GM12878 (cell line): ENCODE results near the gene KCNH6. TPM values are rescaled to one million over a fixed set of nuclear protein-coding genes. Genes with fewer than 3 reads are reported as not detected.

Source experiments
- ATAC-seq: fragments of 200-7000 bp; cut with Tn5 transposase; 3 replicates; pipeline ENCODE4 v1.9.1; 2020; ENCODE audit warnings: mild to moderate bottlenecking, moderate library complexity
- BruUV-seq: library from RNA; stranded (reverse); fragments of 400-500 nt; replicated peaks from 2 replicates; lab custom pipeline; 2021; lab: Mats Ljungman, UMichigan
- CTCF ChIA-PET: fragments of 300-600 bp; sonication (Branson Sonifier 250); formaldehyde crosslinking; extraction: SDS; loops from one replicate; lab custom pipeline; 2021; ENCODE audit warnings: inconsistent platforms; lab: Yijun Ruan, JAX
- POLR2A ChIA-PET: fragments of 350-600 bp; formaldehyde crosslinking; extraction: SDS; loops from one replicate; lab custom pipeline; 2021; ENCODE audit warnings: inconsistent platforms; lab: Charles Lee
- RAD21 ChIA-PET: fragments of 300-600 bp; sonication (Branson Sonifier 250); formaldehyde crosslinking; loops from one replicate; lab custom pipeline; 2023; ENCODE audit warnings: antibody characterized with exemption; ENCODE audit not compliant: unreplicated experiment; lab: Charles Lee
- SMC1A ChIA-PET: fragments of 300-600 bp; sonication (Branson Sonifier 250); formaldehyde crosslinking; loops from one replicate; lab custom pipeline; 2023; ENCODE audit not compliant: unreplicated experiment, uncharacterized antibody; lab: Charles Lee
- DNase-seq: peaks from one replicate; pipeline ENCODE4 v3.0.0-alpha.2; 2011; ENCODE audit warnings: low read depth, low spot score
- FAIRE-seq: peaks from 3 replicates; lab custom pipeline; 2011; peaks lifted over from hg19 to GRCh38; lab: Jason Lieb, UNC
- H2AFZ ChIP-seq: 2 replicates; pipeline ENCODE4 v1.6.0; 2011; ENCODE audit warnings: low read depth, low read length, control low read depth; ENCODE audit not compliant: control insufficient read depth
- H3K27ac ChIP-seq: 2 replicates; pipeline ENCODE4 v1.5.1; 2011; ENCODE audit warnings: control low read depth; ENCODE audit not compliant: control insufficient read depth, insufficient read depth
- H3K27me3 ChIP-seq, 2 experiments: replicated peaks in 1 of 2; 2 replicates each; pipeline versions ENCODE4 v1.6.0 to v1.6.1; 2011; ENCODE audit warnings: low read length in 1 of 2; ENCODE audit not compliant: control insufficient read depth in 2 of 2, insufficient read depth in 2 of 2
- H3K36me3 ChIP-seq, 2 experiments: 2 replicates each; pipeline ENCODE4 v1.5.1; 2011; ENCODE audit warnings: low read length in 1 of 2; ENCODE audit not compliant: control insufficient read depth in 2 of 2, insufficient read depth in 2 of 2
- H3K4me1 ChIP-seq: 2 replicates; pipeline ENCODE4 v1.6.1; 2011; ENCODE audit warnings: mild to moderate bottlenecking, low read length, moderate library complexity, mixed read lengths; ENCODE audit not compliant: control insufficient read depth, insufficient read depth
- H3K4me2 ChIP-seq: 2 replicates; pipeline ENCODE4 v1.6.0; 2011; ENCODE audit warnings: control low read depth; ENCODE audit not compliant: control insufficient read depth, insufficient read depth
- H3K4me3 ChIP-seq: fragments of 200-600 bp; sonication (generic); 2 replicates; pipeline ENCODE4 v1.5.1; 2016
- H3K79me2 ChIP-seq: 2 replicates; pipeline ENCODE4 v1.6.0; 2011; ENCODE audit warnings: low read length; ENCODE audit not compliant: control insufficient read depth, insufficient read depth
- H3K9ac ChIP-seq: 2 replicates; pipeline ENCODE4 v1.8.0; 2011; ENCODE audit warnings: low read length, control low read depth, mixed read lengths; ENCODE audit not compliant: control insufficient read depth, insufficient read depth
- H3K9me3 ChIP-seq: replicated peaks from 3 replicates; pipeline ENCODE4 v1.5.1; 2011; ENCODE audit warnings: mild to moderate bottlenecking, low read length; ENCODE audit not compliant: control insufficient read depth, insufficient read depth
- H4K20me1 ChIP-seq: 2 replicates; pipeline ENCODE4 v1.6.0; 2011; ENCODE audit not compliant: control insufficient read depth, insufficient read depth
- E4F1 ChIP-seq: fragments of 450-650 bp; IDR thresholded peaks from 2 replicates; pipeline ENCODE4 v1.6.1; 2018; ENCODE audit warnings: borderline replicate concordance, mild to moderate bottlenecking; ENCODE audit not compliant: partially characterized antibody
- SUPT20H ChIP-seq: IDR thresholded peaks from 2 replicates; pipeline ENCODE4 v1.6.1; 2011; ENCODE audit warnings: low read depth, mild to moderate bottlenecking, low read length, moderate library complexity, borderline replicate concordance; ENCODE audit not compliant: control insufficient read depth
- WGBS: methylation state at CpG from one replicate; pipeline ENCODE4 v1.1.6; 2016; ENCODE audit warnings: low lambda C conversion rate; ENCODE audit not compliant: insufficient replicate concordance, insufficient coverage; ENCODE audit errors: missing lambda C conversion rate; 5-methylcytosine and 5-hydroxymethylcytosine counted together
- in situ Hi-C: fragments of 300-500 bp; cut with MboI; formaldehyde crosslinking; loops from 9 replicates; pipeline ENCODE4 v1.14.3; 2018; ENCODE audit warnings: mixed read lengths
- intact Hi-C: fragments of 100-400 bp; cut with micrococcal nuclease; formaldehyde crosslinking; loops from one replicate; pipeline ENCODE4 v1.14.2; 2022; ENCODE audit not compliant: unreplicated experiment
- polyA plus RNA-seq, 11 experiments: library from polyadenylated mRNA; depleted of rRNA in 4 of 11; unstranded in 6 of 11; stranded (reverse) in 5 of 11; fragments of >200 nt; fragmentation: Nextera tagmentation in 4 of 11; fragmentation: Illumina TruSeq in 1 of 11; extraction: Ambion mirVana in 4 of 11; extraction: Trizol in 1 of 11; gene quantifications; 1 replicate in 1 of 11; 2 replicates in 10 of 11; pipeline versions ENCODE4 v1.2.1 to v1.2.3, GENCODE V29; 2011 to 2016; ENCODE audit warnings: inconsistent platforms in 2 of 11, missing spikeins in 2 of 11, low read depth in 1 of 11
- total RNA-seq, 4 experiments: library from RNA; depleted of rRNA in 3 of 4; stranded (reverse); fragments of >200 nt in 3 of 4; fragmentation: Illumina TruSeq in 1 of 4; extraction: Trizol in 1 of 4; gene quantifications; 2 replicates each; pipeline versions ENCODE4 v1.2.1 to v1.2.3, GENCODE V29; 2013 to 2021
- TF ChIP-seq, protein P1 (sequence below): IDR thresholded peaks from 2 replicates; pipeline ENCODE4 v1.6.1; 2011; ENCODE audit warnings: low read depth, mild to moderate bottlenecking, low read length, moderate library complexity, borderline replicate concordance; ENCODE audit errors: extremely low read depth
- TF ChIP-seq, protein P2 (sequence below), 3 experiments: IDR thresholded peaks in 2 of 3; conservative IDR thresholded peaks in 1 of 3; 2 replicates each; pipeline ENCODE4 v1.5.1; 2011; ENCODE audit warnings: low read depth in 3 of 3, low read length in 3 of 3, mild to moderate bottlenecking in 3 of 3, control low read depth in 2 of 3, moderate library complexity in 2 of 3, inconsistent platforms in 1 of 3, mixed read lengths in 1 of 3; ENCODE audit not compliant: control insufficient read depth in 2 of 3, insufficient read depth in 1 of 3; ENCODE audit errors: extremely low read depth in 1 of 3

Gene KCNH6
- total and polyA plus RNA-seq, 10 of the 15 experiments (the other 5 are each of a cell fraction or from before 2014, with no cell fraction given), result not detected

GRCh38 chr17:63497708-63498483 is 25.3 kb upstream of the KCNH6 start:
- H3K27me3 ChIP-seq, result peaks cover 0 to under 1% of the 10 kb centered on the region in 2 experiments; a peak in 1 of 4 replicates
- no peaks in the 10 kb centered on the region for H3K79me2 ChIP-seq
- H3K9ac ChIP-seq, result no peak overlapping the region
- no peak for FAIRE-seq
- in situ Hi-C loops (no loop called here), intact Hi-C loops (no loop called here)
- RAD21 ChIA-PET, result no interaction called here
- no peaks in the 10 kb centered on the region for H4K20me1 ChIP-seq
- H3K4me2 ChIP-seq, result no peak overlapping the region
- H3K27ac ChIP-seq, result no peak overlapping the region
- DNase-seq, result no peak
- H2AFZ ChIP-seq, result no peak overlapping the region
- no peaks in the 10 kb centered on the region for H3K36me3 ChIP-seq
- CTCF ChIA-PET, result interaction anchor here (1.8 kb wide), 1 partner anchor 70 kb away, joined by 4 read pairs; no protein-coding TSS in a partner anchor
- peak; percentile 65 for ATAC-seq
- WGBS, result 45% methylated on average over 16 of the region's 16 CpGs
- no peak overlapping the region for H3K4me3 ChIP-seq
- no peaks in the 10 kb centered on the region for H3K9me3 ChIP-seq
- H3K4me1 ChIP-seq, result no peaks in the 10 kb centered on the region
- POLR2A ChIA-PET, result no interaction called here
- SMC1A ChIA-PET, result no interaction called here
- TF ChIP-seq, protein P1, sequence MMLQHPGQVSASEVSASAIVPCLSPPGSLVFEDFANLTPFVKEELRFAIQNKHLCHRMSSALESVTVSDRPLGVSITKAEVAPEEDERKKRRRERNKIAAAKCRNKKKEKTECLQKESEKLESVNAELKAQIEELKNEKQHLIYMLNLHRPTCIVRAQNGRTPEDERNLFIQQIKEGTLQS, result no peak
- TF ChIP-seq, protein P2, sequence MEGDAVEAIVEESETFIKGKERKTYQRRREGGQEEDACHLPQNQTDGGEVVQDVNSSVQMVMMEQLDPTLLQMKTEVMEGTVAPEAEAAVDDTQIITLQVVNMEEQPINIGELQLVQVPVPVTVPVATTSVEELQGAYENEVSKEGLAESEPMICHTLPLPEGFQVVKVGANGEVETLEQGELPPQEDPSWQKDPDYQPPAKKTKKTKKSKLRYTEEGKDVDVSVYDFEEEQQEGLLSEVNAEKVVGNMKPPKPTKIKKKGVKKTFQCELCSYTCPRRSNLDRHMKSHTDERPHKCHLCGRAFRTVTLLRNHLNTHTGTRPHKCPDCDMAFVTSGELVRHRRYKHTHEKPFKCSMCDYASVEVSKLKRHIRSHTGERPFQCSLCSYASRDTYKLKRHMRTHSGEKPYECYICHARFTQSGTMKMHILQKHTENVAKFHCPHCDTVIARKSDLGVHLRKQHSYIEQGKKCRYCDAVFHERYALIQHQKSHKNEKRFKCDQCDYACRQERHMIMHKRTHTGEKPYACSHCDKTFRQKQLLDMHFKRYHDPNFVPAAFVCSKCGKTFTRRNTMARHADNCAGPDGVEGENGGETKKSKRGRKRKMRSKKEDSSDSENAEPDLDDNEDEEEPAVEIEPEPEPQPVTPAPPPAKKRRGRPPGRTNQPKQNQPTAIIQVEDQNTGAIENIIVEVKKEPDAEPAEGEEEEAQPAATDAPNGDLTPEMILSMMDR (IDR thresholded peaks at IDR 0.05 in 2 of 3, conservative IDR thresholded peaks at IDR 0.05 in 1 of 3; ENCODE audit: control insufficient read depth in 2 of 3, extremely low read depth in 1 of 3, insufficient read depth in 1 of 3, low read depth in 3 of 3, low read length in 3 of 3), result 0 out of 6 replicates have a peak, but pooled peaks of 1 of the 3 experiments have one; percentile 4
- TF ChIP-seq SUPT20H, result no peak
- TF ChIP-seq E4F1, result no peak
- no TSS peak for BruUV-seq
